Urothelium cell line (cell line): ENCODE data around the gene LPP.

Experiments
- DNase-seq: peaks from one replicate; pipeline ENCODE4 v3.0.0; 2011; ENCODE audit warnings: low spot score, mixed read lengths
- FAIRE-seq: peaks from 2 replicates; lab custom pipeline; 2011; peaks lifted over from hg19 to GRCh38; lab: Jason Lieb, UNC

LPP gene

DNA sequence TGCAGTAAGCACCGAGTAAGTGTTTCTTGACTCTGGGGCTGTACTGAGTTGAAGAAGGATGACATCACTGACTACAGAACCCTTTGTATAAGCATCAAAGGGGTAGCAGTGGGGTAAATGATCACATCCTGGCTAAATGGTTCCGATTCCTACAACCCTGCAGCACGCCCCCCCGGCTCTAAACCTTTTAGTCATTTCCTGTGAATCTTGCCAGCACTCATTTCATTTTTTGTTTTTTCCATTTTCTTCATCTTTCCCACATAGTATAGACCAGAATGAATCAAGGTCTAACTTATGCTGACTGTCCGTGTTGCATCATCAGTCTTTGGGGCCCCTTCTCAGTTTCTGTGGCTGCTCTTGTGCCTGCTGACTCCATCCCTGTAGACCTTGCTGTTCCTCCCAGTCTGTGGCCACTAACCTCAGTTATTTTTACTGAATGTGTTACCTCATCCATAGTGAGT is 634.7 kb downstream of the LPP start:
- DNase-seq (peak; percentile 68), FAIRE-seq (no peak)

DNA sequence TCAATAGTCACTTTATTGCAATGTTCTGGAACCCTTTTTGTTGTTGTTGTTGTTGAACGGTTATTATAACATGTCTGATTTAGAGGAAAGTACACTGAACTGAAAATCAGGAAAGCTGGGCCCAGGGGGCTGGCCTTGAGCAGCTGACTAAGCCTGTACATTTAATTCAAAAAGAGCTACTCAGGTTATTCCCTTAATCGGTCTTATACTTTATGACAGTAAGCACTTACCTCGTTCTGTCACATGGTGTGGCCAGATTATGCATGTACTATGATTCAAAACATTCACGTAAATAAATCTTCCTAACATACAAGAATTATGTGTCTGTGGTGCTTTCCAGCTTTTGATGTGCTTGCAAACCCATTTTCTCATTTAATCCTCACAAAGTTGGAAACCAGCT is 635.3 kb downstream of the LPP start:
- no peak for FAIRE-seq
- no peak for DNase-seq

DNA sequence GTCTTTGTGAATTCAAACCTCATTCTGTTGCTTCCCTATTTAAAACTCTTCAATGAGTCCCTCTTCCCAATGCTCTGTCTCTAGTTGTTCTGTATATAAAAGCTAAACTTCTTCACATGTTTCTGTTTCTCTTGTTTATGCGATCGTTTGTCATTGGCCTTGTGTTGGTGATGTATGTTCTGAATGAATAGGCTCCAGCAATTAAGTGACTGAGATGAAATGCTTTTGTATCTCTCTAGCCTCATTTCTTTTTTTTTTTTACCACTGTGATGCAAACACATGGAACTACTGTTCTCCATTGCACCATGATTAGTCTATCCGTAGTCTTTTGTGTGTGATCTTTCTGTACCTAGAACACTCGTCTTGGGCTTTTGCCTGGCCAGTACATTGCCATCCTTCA is 637.4 kb downstream of the LPP start:
- FAIRE-seq (no peak), DNase-seq (no peak)

DNA sequence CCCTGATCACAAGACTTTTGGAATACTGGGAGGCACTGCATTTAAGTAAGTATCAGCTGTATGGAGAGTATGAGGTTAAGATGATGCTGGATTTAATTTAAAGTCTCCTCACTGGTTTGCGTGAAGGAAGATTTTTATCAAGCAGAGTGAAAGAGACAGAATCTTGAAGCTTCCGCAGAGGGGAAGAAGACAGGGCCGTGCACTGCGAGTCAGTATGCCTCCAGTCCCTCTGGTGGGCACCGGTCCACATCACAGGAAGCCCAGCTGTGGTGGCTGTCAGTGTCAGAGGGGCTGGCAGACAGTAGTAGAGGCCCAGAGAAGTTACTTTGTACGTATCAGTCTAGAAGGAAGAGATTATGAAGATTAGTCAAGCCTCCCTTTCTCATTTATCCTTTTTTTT is 638.8 kb downstream of the LPP start:
- no peak for DNase-seq
- FAIRE-seq, result no peak

DNA sequence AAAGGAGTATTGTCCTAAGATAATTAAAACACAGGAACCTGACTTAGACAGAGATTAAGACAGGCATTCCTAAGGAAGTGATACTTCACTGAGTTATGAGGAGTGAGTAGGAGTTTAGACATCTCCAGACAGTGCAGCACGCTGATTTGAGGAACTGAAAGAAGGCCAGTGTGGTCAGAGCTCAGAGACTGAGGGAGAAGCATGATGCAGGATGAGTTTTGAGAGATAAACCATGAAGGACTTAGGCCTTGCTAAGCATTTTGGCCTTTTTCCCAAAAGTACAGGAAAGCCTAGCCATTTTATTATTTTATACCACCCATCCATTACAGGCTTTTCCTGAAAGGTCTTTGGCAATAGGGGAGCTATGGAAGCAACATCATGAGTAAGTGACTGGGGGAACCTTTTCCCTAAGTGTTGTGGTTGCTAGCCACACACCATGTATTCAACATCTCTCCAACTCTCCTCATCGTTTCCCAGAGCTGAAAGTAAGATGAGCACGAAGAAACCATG is 642.2 kb downstream of the LPP start:
- FAIRE-seq, result no peak
- no peak for DNase-seq

DNA sequence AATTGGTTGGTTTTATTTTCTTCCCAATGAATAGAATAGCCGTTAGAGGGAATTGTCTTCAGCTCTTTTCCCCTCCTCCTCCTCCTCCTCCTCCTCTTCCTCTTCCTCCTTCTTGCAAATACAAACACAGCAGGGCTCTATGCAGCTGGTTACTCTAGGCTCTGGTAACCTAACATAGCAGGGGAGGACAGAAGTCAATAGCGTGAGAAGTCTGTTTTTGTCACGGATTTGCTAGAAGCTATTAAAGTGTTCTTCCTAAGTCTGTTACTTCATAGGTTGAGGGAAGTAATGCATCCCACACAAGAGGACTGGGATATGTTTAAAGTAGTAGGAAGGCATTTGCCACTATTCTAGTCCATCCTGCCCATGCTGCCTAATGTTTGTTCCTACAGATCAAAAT is 643.1 kb downstream of the LPP start:
- no peak for FAIRE-seq
- no peak for DNase-seq

DNA sequence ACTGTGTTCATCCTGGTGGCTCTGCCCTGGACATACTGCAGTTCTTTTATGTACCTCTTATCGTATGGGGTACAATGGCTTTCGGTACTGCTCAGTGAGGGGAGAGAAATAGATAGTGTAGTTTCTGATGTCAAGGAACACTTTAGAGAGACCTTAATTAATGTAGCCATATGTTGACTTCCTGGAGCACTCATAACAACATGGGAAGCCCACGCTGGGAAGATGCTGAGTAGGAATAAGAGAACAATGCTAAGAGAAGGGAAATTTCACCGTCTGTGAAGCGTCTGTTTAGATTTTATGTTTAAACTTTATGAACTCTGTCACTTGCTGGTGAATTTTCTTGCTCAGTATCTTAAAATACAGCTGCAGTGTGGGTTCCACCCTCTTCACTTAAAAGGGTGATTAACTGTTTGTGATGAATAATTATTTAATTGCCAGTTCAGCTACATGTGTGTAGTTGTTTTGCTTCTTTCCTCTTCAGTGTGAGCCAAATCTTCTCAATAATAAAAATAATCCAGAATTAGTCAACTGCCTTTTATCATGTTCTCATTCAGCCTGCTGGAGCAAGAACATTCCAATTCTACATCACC is 644.7 kb downstream of the LPP start:
- FAIRE-seq (no peak), DNase-seq (no peak)

DNA sequence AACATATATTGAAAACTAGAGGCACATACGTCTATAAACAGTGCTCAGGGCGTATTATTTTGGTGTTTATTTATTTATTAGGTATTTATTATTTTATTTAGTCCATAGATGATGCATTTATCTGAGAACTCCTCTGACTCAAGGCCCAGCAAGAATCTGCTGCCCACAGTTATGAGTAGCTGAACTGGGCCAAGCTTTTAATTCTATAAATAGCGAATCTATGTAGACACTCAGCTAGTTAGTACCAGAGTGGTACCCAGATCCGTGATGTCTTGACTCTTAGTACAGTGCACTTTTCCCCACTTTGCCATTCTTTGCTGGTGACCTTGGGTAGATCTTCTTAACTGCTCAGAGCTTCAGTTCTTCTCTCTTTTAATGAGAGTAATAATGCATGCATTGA is 647.4 kb downstream of the LPP start:
- FAIRE-seq, result no peak
- DNase-seq, result no peak

DNA sequence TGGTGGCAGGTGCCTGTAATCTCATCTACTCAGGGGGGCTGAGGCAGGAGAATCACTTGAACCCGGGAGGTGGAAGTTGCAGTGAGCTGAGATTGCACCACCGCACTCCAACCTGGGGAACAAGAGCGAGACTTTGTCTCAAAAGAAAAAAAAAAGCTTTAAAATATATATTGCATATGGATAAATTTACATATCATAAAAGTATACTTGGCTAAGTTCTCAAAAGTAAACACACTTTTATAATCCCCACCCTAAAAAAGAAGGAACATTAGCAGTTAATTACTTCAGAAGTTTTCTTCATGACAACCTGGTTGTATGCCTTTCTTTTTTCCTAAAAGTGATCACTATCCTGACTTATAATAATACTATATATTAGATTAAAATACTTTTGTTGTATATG is 648.7 kb downstream of the LPP start:
- no peak for DNase-seq
- no peak for FAIRE-seq

DNA sequence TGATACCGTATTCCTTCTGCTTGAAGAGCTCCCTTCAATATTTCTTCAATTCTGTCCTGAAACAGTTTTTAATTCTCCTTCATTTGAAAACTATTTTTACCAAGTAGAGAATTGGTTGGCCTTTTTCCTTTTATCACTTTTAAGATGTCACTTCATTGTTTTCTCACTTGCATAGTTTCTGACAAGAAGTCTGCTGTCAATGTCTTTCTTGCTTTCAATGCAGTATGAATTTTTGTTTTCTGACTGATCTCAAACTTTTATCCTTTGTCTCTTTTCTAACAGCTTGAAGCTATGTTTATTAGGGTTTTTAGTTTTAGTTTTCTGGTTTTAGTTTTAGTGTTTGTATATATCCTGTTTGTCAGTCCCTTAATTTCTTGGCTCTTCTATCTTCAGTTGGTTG is 653.0 kb downstream of the LPP start:
- no peak for FAIRE-seq
- DNase-seq, result no peak

DNA sequence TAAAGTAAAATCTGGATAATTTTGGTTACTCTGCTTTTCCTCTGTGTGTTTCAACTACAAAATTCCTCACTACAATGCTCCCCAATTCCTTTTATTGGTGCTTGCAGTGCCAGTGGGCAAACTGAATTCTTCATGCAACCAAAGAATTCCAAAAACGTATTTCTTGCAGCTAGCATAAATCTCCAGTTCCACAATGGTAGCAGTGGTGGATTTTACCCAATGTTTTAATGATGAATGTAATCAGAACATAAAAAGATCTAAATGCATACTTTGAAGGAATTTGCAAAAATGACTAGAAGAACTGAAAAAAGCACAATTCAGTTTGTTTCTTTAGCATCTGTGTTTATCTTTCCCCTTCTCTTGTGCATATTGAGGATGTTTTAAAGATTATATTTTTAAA is 658.2 kb downstream of the LPP start:
- FAIRE-seq (no peak), DNase-seq (no peak)

DNA sequence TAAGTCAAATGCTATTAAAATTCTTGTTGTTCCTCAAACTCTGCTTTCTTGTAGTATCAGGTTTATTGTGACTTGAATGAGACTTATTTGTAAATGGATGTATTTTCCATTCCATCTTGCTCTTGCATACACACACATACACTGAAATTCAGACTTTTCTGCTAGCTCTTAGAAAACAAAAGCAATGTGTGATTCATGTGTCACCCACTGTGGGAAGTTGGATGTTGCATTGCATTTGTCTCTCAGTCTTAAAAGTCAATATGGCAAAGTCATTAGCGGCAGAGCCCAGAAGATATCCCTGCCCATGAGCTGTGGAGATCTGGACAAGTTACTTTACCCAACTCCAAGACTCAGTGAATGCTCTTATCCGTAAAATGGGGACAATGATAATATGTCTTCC is 660.6 kb downstream of the LPP start:
- FAIRE-seq, result no peak
- DNase-seq, result no peak

DNA sequence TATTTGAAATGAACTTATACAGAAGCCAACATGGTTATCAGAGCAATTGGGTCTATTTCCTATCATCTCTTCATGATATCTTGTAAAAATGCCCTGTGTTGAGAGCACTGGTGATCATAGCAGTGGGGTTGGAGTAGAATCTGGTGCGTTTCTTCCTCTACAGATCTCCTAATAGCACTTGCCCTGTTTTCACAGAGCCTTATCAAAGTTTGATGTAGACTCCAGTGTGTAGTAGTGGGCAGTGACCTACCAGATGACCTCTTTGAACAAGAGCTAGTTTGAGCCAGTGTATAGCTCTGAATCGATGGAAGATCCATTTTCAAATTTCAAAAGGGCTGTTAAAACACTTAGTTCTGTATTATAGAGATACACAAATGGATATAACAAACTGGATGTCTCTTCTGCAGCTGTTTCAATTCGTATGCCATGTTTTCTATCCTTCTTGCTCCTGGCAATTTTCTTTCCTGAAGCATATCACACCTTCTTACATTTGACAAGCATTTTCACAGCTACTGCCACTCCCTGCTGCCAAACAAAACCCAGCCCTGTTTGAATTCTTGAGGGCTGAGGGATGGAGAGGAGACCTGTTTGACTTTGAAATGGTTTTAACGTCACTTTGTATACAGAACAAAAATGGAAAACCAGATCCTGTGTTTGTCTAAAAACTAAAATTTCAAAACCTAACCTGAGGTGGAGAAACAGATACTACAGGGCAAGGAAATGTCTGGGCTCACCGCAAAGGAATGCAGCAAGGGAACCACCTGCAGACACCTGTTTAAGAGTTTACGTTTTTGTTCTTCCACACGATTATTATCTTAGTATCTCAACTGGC is 663.4 kb downstream of the LPP start:
- FAIRE-seq (no peak), DNase-seq (no peak)

DNA sequence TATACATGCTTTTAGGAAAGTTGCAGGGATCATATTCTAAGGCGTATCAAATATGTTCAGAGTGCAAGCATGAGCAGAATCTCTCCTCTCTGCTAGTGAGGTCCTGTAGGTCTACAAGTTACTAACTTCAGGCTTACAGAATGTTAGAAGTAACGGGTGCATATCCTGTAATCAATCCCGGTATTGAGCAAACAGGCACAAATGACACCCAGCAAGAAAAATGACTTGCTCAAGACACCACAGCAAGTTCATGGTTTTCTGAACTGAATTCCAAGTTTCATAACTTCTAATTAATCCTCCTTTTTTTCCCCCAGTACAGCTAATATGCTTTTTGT is 663.9 kb downstream of the LPP start:
- no peak for DNase-seq
- no peak for FAIRE-seq

DNA sequence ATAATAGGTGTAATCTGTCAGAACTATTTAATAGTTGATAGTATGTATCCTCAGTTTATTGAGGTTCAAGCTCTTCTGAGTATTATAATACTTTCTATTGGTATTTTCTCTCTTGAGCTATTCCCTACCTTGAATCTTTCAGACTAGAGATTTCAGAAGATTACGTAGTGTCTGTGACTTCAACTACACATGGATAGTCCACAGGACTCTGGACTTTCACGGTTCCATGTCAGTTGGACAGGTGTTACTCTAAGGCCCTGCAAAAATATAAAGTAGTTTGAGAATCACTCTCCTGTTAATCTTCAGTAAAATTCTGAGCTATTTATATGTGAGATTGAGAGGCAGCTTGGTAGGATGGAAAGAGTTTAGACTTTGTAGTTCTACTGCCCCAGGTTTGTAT is 664.3 kb downstream of the LPP start:
- DNase-seq (no peak), FAIRE-seq (no peak)

DNA sequence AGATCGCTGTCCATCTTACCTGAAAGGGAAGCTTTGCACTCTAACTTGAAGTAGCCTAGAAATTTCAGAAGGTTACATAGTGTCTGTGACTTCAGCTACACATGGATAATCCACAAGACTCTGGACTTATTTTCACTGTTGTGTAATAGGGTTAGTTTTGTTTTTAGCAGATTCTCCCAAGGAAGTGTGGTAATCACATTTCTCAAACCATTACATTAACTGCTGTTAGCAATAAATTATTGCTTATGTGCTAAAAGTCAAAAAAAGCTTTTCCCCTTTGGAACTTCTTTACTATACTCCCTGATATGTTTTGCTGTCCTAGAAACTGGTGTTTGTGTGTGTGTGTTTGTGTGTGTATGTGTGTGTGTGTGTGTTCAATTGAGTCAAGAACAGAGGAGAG is 666.0 kb downstream of the LPP start:
- DNase-seq, result no peak
- FAIRE-seq, result no peak

DNA sequence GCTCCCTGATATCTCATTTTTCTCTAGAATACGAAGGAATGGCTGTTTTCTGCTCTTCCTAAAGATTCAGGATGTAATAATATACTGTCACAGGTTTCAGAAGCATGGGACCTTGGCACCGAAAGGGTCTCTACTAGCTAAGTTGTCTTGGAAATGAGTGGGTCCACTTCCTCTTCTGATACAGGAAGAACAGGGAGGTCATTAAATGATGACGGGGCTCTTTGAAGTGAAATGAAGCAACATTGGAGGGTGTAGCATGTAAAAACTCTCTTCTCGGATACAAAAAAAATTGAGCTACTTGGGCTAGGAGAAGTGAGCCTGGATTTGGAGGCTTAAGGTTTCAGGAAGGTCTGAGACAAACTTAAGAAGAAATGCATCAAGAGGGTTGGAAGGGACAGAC is 668.0 kb downstream of the LPP start:
- DNase-seq (no peak), FAIRE-seq (no peak)

DNA sequence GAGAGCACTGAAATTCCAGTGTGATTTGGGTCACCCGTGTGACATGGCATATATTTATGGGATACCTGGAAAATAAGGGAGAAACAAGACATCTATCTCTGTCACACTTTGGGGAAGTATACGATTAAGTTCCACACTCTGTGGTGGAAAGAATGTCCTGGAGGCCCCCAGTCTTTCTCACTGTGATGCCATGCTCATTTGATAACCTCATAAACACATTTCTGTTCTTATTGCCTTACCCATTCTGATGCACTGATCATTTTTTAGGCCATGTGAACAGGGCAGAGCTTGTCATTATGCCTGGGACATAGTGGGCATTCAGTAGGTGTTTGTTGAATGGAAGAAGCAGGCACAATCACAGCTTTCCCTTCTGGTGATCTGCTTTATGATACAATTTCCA is 668.5 kb downstream of the LPP start:
- DNase-seq, result no peak
- FAIRE-seq, result no peak

DNA sequence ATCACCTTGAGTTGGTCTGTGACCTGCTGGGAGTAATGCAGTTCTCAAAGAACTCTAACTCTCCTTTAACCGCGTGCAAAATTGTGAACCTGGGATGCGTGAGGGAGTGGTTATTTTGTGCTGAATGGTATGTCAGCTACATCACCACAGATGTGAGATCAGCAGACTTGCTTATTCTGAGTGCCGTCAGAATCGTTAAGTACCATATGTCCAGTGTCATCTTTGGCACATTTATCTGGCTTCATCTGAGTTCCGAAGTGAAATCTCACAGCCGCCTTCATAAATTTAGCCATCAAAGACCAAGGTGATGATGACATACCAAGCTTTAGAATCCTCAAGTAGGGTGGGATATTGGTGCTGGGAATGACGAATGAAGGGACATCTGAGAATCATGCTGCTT is 670.6 kb downstream of the LPP start:
- DNase-seq (no peak), FAIRE-seq (peak; percentile 55)

DNA sequence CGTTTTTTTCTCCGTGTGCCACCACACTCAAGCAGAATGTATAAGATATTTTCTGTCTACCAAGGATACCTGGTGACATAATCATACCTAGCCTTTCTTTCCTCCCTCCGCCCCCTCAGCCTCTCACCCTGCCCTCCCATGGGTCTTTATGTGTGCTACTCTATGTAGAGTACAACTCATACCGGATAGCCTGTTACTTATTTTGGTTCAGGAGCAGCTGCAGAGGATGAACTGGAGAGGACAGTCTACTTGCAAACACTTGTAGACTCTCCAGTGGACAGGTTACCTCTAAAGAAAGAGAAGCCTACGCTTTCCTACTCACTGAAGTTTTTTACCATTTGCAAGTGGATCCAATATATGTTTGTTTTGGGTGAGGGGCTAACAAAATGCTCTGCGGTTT is 671.9 kb downstream of the LPP start:
- no peak for DNase-seq
- no peak for FAIRE-seq

DNA sequence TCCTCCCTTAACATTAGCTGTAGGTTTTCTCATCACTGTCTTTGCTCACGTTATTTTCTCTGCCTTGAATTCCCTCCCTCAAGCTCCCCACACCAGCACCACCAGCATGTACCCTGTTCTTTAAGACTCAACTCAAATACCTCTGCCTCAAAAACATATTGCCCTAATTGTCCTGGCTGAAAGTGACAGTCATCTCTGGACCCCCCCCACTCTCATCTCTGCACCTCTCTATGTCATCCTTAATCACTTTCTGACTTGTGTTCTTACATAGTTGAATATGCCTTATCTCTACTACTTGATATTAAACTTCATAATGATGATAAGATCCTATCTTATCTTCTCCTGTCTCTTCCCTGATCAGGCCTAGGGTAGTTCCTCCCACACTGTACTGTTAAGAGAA is 672.6 kb downstream of the LPP start:
- FAIRE-seq (no peak), DNase-seq (no peak)

DNA sequence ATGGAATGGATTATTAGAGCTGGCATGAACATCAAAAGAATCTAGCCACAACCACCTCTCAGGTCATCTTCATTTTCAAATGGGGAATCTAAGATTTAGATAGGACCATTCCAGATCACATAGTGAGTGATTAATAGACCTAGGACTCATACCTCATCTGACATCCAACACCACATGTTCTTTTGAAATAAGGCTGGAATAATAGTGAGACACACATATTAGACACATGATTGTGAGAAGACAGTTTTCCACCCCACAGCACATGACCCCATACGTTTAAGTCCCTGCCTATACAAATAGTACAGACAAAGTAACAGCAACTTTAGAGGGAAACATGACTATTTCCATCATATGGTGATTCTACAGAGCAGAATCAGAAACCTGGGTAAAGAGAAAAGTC is 673.1 kb downstream of the LPP start:
- FAIRE-seq (no peak), DNase-seq (no peak)

DNA sequence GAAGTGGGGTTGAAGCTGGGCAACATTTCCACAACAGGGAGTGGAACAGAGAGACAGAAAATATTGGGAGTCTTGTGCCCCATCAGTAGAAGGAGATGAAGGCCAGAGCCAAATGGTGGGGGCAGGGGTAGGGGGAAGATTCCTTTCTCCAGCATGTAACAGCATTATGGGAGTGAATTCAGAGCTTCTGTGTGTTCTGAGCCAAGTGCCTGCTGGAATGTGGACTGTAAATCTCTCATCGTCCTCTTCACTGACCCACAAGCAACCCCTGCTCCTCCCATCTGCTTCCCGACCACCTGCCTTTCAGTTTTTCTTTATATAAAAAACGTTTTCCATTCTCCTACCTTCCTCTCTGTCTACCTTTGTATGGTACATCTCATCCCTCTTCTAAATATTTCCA is 673.6 kb downstream of the LPP start:
- FAIRE-seq (no peak), DNase-seq (no peak)
